NCI-H446 (cell line): Measurements from ENCODE around the gene ATP8B3.

Experiments
- DNase-seq, 2 experiments: peaks; one replicate each; lab custom pipeline; 2025; lab: John Stamatoyannopoulos, UW

Gene ATP8B3

GRCh38 chr19:1851654-1852580 is 39.8 kb upstream of the ATP8B3 start:
- DNase-seq, result no peak

- no peak for DNase-seq
Measured at GRCh38 chr19:1850809-1851653, 39.0 kb upstream of the ATP8B3 start.

GRCh38 chr19:1849886-1850398 is 37.9 kb upstream of the ATP8B3 start:
- no peak for DNase-seq

DNA sequence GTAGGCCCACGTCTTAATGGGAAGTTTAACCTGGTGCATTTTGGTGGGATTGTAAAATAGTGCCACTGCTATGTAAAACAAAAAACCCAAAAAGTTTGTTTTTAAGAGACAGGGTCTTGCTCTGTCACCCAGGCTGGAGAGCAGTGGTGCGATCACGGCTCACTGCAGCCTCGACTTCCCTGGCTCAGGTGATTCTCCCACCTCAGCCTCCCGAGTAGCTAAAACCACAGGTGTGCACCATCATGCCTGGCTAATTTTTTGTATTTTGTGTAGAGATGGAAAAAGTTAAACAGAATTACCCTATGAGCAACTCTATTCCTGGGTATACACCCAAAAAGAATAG is 37.0 kb upstream of the ATP8B3 start:
- DNase-seq, result no peak

- peak; percentile 97 for DNase-seq
Measured at GRCh38 chr19:1848399-1849131, 36.5 kb upstream of the ATP8B3 start, which contains the start of gene REXO1. TSS of gene REXO1 (minus strand) at chr19:1848483. CDS start at chr19:1848358, 125 bp downstream.

GRCh38 chr19:1847684-1848398 is 35.8 kb upstream of the ATP8B3 start:
- DNase-seq, result no peak

DNA sequence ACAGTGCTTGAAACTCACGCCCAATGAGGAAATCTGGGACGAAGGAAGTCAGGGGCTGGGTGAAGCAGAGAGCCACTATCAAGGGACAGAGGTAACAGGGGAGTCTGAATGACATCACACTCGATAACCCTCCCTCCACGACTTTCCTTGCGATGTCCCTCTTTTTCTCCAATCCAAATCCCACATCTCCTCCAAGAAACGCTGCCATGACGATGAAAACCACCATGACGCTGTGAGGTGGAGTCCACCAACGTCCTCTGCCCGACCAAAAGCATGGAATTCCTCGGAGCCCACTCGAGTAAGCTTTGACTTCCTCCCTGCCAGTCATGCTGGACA is 35.2 kb upstream of the ATP8B3 start:
- no peak for DNase-seq

- DNase-seq, result no peak
Measured at GRCh38 chr19:1846517-1847204, 34.6 kb upstream of the ATP8B3 start.

DNA sequence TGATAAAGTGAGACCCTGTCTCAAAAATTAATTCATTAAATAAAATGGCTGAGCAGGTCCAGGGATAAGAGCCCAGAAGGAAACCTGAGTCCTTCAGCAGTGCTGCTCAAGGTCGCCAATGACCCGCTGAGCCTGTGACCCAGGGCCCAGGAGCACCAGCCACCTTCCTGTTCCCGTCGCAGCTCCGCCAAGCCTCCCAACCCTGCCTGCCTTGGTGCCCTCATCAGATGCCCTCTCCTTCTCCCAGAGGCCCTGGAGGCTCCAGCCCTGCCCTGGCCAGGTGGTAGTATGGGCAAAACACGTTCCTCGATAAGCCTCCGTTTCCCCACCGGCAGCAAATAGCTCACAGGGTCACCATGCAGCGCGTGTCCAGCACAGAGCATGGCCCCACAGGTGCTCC is 33.6 kb upstream of the ATP8B3 start:
- no peak for DNase-seq

GRCh38 chr19:1845125-1845515 is 33.0 kb upstream of the ATP8B3 start:
- no peak for DNase-seq

GRCh38 chr19:1844513-1845124 is 32.5 kb upstream of the ATP8B3 start:
- no peak for DNase-seq

DNA sequence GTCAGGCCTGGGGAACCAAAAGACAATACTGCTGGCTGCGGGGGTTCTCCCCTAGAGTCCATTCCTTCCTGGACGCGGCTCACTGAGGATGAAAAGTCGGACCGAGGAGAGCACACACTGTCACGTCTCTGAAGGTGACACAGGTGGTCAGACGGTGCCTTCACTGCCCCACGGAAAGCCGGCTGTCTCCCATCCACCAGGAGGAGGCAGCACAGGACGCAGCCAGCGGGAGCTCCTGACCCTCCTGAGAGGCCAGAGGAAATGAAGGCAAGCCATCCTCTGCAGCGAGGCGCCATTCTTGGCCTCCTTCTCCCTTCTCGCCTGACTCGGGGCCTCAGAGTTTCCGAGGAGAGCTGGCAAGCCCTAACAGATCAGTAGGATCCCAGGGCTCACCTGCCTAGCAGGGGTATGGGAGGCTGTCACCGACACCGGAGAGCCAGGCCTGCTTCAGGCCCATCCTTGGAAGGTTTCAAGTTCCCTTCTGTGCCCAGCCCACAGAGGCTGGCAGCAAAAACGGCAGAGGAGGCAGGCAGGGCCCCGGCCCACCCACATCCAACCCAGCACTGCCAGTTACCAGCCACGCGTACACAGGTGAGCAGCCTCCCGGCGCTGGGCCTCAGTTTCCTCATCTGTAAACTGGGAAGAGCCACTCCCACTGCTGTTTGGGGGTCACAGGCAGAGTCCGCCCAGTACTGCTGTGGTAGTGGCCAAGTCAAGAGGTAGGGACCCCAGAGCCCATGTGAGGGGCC is 31.7 kb upstream of the ATP8B3 start:
- DNase-seq, result no peak

- no peak for DNase-seq
Measured at GRCh38 chr19:1843116-1843515, 31.0 kb upstream of the ATP8B3 start.

GRCh38 chr19:1841209-1841924 is 29.3 kb upstream of the ATP8B3 start:
- DNase-seq, result no peak

DNA sequence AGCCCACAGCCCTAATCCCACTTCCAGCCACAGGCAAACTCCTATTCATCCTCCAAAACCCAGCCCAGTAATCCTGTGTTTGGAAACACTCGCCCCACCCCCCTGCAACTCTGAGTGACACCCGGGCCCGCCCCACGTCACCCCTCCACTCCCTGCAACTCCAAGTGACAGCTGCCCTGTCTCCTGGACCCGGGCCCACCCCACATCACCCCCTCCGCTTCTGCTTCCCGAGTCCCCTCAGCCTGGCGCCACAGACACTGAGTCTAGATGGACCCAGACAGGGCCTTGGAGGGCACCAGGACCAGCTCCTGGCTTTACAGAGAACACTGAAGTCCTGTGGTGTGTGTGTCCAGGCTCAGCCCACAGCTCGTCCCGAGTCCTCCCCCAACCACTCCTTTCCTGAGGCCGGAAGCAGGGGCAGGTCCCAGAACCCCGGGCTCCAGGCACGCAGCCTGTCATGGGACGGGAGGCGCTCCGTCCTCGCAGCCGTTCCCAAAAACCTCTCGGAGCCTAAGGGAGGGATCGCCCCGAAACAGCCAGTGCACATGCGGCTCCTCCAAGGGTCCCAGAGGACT is 28.6 kb upstream of the ATP8B3 start:
- no peak for DNase-seq

DNA sequence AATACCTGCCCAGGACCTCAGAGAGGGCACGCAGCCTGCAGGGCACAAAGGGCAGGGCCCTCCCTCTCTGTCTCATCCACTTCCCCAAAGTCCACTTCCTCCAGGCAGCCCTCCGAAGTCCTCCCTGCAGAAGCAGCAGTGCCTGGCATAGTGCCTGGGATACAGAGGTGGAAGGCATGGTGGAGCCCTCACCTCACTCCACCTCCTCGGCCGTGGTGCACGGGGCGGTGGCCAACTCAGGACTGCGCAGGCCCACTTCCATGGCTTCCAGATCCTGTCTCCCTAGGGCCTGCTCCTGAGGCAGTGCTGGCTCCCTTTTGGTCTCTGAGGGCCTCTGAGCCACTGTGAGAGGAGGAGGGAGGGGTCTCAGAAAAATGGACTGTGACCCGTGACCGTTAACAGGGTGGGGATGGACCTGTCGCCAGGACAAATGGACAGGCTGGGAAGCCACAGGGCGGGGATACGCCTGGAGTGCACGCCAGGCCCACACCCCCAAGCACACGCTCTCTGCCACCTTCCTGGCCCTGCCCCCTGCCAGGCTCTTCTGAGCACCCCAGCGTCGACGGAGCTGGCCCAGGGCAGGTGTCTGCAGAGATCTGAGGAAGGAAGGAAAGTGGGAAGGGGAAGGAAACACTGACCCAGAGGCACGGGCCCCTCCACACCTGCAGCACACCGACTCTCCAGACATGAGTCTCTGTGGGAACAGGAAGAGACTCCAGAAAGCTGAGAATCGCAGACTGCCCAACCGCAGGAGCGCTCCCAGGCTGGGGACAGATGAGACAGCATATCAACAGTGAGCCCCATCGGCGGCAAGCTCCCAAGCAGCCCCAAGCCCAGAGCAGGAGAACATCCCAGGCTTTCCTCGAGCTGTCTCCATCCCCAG is 27.8 kb upstream of the ATP8B3 start:
- no peak for DNase-seq

- no peak for DNase-seq
Measured at GRCh38 chr19:1837625-1838105, 25.6 kb upstream of the ATP8B3 start.

- DNase-seq, result no peak
Measured at GRCh38 chr19:1837222-1837565, 25.1 kb upstream of the ATP8B3 start.
